MM.1S (cell line): Measurements from ENCODE around the gene WAC.

Experiments
- EZH2phosphoT487 ChIP-seq: fragments of 300-600 bp; sonication (generic); IDR thresholded peaks from 2 replicates; pipeline ENCODE4 v1.6.1; 2018; ENCODE audit warnings: antibody characterized with exemption, low read length
- TF ChIP-seq, protein P1 (sequence below): fragments of 300-600 bp; sonication (generic); IDR thresholded peaks from 2 replicates; pipeline ENCODE4 v1.5.1; 2016; ENCODE audit warnings: antibody characterized with exemption, low read length, mixed read lengths

GRCh38 chr10:28637346-28637745, 104.4 kb downstream of the WAC start:
- TF ChIP-seq, protein P1, sequence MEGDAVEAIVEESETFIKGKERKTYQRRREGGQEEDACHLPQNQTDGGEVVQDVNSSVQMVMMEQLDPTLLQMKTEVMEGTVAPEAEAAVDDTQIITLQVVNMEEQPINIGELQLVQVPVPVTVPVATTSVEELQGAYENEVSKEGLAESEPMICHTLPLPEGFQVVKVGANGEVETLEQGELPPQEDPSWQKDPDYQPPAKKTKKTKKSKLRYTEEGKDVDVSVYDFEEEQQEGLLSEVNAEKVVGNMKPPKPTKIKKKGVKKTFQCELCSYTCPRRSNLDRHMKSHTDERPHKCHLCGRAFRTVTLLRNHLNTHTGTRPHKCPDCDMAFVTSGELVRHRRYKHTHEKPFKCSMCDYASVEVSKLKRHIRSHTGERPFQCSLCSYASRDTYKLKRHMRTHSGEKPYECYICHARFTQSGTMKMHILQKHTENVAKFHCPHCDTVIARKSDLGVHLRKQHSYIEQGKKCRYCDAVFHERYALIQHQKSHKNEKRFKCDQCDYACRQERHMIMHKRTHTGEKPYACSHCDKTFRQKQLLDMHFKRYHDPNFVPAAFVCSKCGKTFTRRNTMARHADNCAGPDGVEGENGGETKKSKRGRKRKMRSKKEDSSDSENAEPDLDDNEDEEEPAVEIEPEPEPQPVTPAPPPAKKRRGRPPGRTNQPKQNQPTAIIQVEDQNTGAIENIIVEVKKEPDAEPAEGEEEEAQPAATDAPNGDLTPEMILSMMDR, result no peak
- TF ChIP-seq EZH2phosphoT487, result no peak
